NCI-H2081 treated with DMSO at 0.1 percent for 48 hours (cell line): ENCODE results near the gene OR4A47.
"Not testable (repeated sequence)": the region's sequence is repeated elsewhere in the genome, so short reads cannot be mapped to it uniquely, and the experiment has no call there.

Experiments
- DNase-seq: peaks from one replicate; lab custom pipeline; 2025; lab: John Stamatoyannopoulos, UW

The OR4A47 gene

GRCh38 chr11:48488493-48488892 lies at the start of gene OR4A47:
TSS of gene OR4A47 (plus strand) at chr11:48488793. CDS start at chr11:48488793, 0 bp downstream.
- DNase-seq = not testable (repeated sequence)

GRCh38 chr11:48455909-48456308 lies 32.7 kb upstream of the OR4A47 start:
- not testable (repeated sequence) for DNase-seq

GRCh38 chr11:48473966-48474365 lies 14.6 kb upstream of the OR4A47 start:
- DNase-seq = not testable (repeated sequence)

GRCh38 chr11:48474703-48475102 lies 13.9 kb upstream of the OR4A47 start:
- not testable (repeated sequence) for DNase-seq

- not testable (repeated sequence) for DNase-seq
Measured at GRCh38 chr11:48506169-48506568, 17.6 kb downstream of the OR4A47 start.

- no peak for DNase-seq
Measured at GRCh38 chr11:48538991-48539390, 50.4 kb downstream of the OR4A47 start.
